Cerebellar nuclear complex (tissue), 1 donor: ENCODE results near the gene GPT2.

Source experiments
- DNase-seq, 2 experiments: peaks; one replicate each; lab custom pipeline; 2025; lab: John Stamatoyannopoulos, UW

The GPT2 gene

DNA sequence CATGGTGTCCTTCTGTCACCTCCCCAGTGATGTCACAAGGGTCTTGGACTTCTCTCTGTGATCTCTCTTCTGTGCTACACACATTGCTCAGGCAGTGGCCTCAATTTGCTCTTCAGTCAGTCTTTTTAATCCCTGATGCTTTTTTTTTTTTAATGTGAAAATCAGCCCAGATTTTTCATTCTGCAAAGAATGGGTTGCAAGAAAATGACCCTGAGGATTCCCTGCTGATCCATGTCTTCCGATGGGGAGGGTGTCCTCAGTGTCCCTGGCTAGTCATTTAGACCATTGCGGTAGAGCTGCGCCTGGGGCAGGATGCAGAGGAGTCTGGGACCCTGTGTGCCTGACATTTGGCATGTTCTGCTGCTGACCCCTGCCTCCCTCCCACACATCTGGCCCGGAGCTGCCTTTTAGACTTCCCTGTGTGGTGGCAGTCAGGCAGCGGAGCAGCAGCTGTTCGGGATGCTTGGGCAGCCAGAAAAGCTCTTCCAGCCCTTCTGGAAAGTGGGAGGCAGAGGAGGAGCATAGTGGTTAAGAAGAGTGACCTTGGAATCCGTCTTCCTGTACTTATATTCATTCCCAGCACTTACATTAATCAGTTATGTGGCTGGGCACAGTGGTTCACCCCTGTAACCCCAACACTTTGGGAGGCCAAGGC is 12.3 kb downstream of the GPT2 start:
- no peak for DNase-seq

- no peak for DNase-seq
These were observed 13.3 kb downstream of the GPT2 start for GRCh38 chr16:46897471-46897870.

DNA sequence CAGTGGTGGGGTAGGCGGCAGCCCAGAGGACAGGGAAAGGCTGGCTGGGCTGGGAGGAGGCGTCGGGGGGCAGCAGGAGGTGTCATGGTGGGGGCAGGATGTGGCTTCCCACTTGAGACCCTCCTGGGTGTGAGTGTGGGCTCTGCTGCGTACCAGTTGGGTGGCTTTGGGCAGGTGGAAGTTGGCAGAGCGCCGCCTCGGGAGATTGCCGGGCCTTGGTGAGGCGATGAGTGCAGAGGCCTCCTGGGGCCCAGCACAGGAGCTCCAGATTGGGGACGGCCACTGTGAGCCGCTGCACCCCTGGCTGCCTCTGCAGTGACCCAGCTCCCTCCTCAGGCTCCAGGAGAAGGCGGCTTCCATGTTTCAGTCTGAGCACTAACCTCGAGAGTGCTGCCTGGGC is 13.8 kb downstream of the GPT2 start:
- DNase-seq: no peak

- no peak for DNase-seq
These were observed 15.4 kb downstream of the GPT2 start for GRCh38 chr16:46899443-46900143.

DNA sequence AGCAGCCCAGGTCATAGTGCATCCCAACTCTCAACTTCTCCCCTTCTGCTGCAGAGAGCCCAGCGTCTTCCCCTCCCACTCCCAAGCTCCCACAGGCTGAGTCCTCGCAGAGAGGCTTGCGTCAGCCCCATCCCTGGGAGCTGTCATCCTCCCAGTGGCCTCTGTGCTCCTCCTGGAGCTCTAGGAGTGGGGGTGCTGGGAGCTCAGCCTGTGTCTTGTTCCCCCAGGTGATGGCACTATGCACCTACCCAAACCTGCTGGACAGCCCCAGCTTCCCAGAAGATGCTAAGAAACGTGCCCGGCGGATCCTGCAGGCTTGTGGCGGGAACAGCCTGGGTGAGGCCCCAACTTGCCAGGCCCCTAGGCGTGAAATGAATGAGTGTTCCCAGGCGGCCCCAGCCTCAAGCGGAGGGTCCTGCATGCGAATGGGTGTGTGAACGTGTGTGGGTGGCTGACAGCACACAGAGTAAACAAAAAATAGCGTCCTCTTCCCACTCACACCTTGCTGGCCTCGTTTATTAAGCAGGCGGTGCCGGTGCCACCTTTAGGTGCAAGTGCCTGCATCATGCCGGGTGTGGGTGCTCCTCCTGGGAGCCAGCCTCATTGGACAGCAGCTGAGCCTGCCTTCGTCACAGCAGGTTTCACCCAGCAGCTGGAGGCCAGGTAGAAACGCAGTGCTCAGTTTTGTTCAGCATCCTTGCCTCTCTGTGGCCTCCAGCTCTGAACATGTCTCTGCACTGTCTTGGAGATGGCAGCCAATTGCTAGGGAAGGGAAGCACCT is 16.5 kb downstream of the GPT2 start:
- DNase-seq: no peak

- no peak for DNase-seq
These were observed 17.5 kb downstream of the GPT2 start for GRCh38 chr16:46901709-46902108.

- no peak for DNase-seq
These were observed 19.2 kb downstream of the GPT2 start for GRCh38 chr16:46903255-46903905.

GRCh38 chr16:46904471-46904870 is 20.3 kb downstream of the GPT2 start:
- DNase-seq: no peak

DNA sequence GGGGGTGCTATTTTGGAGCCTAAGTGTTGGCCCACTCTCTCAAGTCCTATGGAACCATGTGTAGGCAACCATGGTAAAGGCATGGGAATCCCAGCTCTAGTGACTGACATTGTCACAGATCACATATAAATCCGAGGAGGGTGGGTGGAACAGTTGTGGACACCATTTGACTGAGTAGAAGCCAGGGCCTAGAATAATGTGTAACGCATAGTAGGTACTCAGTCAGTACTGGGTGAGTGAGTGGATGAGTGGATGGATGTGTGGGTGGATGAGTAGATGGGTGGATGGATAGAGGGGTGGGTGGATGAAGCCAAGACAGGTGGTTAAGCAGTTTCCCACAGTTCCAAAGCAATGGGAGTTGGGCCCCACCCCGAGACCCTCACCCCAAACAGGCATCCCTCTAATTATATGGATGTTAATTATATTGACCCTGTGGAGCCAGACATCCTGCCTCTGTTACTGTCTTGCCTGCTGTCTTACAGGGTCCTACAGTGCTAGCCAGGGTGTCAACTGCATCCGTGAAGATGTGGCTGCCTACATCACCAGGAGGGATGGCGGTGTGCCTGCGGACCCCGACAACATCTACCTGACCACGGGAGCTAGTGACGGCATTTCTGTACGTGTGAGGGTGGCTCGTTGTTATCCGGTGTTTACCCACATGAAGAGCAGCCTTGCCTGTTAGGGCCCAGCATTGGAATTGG is 22.3 kb downstream of the GPT2 start:
- no peak for DNase-seq

GRCh38 chr16:46907061-46907774 is 23.1 kb downstream of the GPT2 start:
- no peak for DNase-seq

DNA sequence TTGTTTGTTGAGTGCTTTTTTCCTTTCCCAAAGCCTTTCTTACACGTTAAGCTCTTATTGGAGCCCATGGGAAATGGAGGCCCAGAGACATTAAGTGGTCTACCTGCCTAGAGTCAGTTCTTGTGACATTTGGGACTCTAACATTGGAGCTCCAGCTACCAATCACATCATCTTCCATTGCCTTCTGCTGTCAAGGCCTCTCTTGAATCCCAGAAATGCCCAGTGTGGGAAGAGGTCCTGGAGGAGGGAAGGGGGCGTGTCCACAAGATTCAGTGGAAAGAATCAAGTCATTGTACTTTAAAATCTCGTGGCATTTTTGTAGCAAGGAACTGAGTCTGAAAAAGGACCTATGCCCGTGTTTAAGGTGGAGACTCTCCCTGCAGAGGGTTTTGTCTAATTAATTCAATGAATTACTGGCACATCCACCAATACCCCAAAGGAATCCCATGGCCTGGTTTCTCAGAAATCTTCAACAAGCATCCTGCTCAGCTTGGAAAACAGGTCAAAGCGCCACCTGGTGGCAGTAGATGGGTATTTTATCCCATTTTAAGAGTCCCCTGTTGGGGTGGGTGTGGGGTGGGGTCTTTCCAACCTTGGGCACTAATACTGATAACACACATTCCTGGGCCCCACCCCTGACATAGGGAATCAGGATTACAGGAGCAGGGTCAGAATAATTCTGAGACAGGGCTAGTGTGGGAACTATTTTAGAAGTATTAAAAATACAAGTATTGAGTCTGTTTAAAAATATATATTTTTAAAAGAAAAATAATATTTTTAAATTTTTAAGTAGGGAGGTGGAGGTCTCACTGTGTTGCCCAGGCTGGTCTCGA is 24.6 kb downstream of the GPT2 start:
- DNase-seq: peak in 1 of 2 experiments; percentile 2

GRCh38 chr16:46911038-46911437 is 26.9 kb downstream of the GPT2 start:
- no peak for DNase-seq

DNA sequence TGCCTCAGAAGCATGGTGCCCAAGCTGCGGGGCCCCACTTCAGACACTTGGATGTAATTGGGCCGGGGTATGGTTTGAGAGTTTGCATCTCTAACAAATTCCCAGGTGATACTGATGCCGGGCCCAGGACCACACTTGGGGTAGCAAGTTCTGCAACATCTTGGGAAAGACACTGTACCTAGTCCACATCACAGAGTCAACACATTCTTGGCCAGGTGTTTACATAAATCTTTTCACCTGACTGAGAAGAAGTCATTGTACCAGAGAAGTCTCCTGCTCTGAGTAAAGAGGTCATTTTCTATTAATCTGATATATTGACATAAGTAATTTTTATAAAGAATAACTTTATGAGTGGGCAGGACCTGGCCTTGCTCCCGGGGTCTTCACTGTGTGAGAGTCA is 27.5 kb downstream of the GPT2 start:
- DNase-seq: no peak

GRCh38 chr16:46914556-46915201 is 30.5 kb downstream of the GPT2 start:
- DNase-seq: no peak

GRCh38 chr16:46915483-46916025 is 31.4 kb downstream of the GPT2 start:
- DNase-seq: no peak

DNA sequence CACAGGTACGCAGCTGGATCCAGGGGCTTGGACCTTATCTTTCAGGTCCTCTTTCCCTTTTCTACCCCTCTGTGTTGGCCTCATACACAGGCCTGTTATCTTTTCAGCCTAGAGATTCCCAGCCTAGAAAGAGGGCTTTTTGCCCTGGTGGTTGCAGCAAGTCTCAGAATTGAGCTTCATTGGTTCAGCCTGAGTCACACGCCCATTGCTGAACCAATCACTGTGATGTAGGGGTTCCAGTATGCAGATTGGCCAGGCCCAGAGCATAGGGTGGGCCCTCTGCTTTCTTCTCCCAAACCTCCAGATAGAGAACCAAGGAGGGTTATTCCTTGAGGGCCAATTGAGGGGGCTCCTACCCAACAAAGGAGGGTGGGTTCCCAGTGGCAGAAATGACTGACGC is 32.8 kb downstream of the GPT2 start:
- DNase-seq: no peak

- DNase-seq: no peak
These were observed 34.2 kb downstream of the GPT2 start for GRCh38 chr16:46918400-46918799.

- no peak for DNase-seq
These were observed 35.0 kb downstream of the GPT2 start for GRCh38 chr16:46918905-46919792.
